Esophagus muscularis mucosa (tissue), 4 donors: ENCODE data around the gene CMTM7.

Experiments used
- CTCF ChIP-seq, 3 experiments: fragments of 200-600 bp in 2 of 3; fragments of 450-650 bp in 1 of 3; sonication (generic) in 2 of 3; IDR thresholded peaks; one replicate each; pipeline ENCODE4 v1.5.1; 2017 to 2019; ENCODE audit warnings: antibody characterized with exemption in 3 of 3, mild to moderate bottlenecking in 2 of 3, moderate library complexity in 1 of 3
- EP300 ChIP-seq: sonication (generic); formaldehyde crosslinking; IDR thresholded peaks from one replicate; pipeline ENCODE4 v1.6.1; 2017; ENCODE audit warnings: antibody characterized with exemption
- POLR2A ChIP-seq: fragments of 450-650 bp; IDR thresholded peaks from one replicate; pipeline ENCODE4 v1.6.1; 2017; ENCODE audit warnings: antibody characterized with exemption, moderate library complexity, mild to moderate bottlenecking, low read depth

GRCh38 chr3:32374788-32375595 is 16.7 kb upstream of the CMTM7 start:
- TF ChIP-seq CTCF (IDR thresholded peaks at IDR 0.05) (peak; percentile 61 to 71 (median 69)), POLR2A (no peak), EP300 (no peak)
